Measurements from ENCODE around the gene SAMD15.

DNA sequence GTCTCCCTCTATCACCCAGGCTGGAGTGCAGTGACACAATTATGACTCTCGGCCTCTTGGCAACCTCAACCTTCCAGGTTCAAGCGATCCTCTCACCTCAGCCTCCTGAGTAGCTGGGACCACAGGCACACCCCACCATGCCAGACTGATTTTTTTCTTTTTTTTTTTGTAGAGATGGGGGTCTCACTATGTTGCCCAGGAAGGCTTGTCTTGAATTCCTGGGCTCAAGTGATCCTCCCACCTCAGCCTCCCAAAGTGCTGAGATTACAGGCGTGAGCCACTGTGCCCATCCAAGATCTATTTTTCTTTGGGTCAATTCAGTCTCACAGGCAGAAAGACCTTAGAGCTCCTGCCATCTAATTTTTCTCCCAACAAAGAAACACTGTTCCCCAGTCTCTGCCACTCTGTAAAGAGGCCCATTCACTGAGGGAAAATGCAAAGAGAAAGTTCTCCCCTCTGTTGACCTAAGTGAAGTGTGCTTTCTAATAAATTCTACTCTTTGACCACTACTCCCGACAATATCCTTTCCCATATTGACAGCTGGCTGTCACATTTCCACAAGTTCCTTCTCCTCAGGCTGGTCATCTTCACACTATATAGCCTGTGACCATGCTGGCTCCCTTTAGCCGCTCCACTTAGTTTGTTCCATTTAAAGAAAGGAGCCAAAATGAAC, 23.6 kb upstream of the SAMD15 start:
- TF ChIP-seq, protein P1, sequence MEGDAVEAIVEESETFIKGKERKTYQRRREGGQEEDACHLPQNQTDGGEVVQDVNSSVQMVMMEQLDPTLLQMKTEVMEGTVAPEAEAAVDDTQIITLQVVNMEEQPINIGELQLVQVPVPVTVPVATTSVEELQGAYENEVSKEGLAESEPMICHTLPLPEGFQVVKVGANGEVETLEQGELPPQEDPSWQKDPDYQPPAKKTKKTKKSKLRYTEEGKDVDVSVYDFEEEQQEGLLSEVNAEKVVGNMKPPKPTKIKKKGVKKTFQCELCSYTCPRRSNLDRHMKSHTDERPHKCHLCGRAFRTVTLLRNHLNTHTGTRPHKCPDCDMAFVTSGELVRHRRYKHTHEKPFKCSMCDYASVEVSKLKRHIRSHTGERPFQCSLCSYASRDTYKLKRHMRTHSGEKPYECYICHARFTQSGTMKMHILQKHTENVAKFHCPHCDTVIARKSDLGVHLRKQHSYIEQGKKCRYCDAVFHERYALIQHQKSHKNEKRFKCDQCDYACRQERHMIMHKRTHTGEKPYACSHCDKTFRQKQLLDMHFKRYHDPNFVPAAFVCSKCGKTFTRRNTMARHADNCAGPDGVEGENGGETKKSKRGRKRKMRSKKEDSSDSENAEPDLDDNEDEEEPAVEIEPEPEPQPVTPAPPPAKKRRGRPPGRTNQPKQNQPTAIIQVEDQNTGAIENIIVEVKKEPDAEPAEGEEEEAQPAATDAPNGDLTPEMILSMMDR (IDR thresholded peaks at IDR 0.05; ENCODE audit: borderline replicate concordance, extremely low read depth, low read length, poor library complexity, severe bottlenecking) = no peak
- no peak for TF ChIP-seq EZH2 (IDR thresholded peaks at IDR 0.05; ENCODE audit: borderline replicate concordance, low read depth, low read length, severe bottlenecking)

Data from DND-41 (cell line).